Neural cell (in vitro differentiated cells): ENCODE measurements around the gene DIP2C. TPM values are rescaled to one million over a fixed set of nuclear protein-coding genes. Genes with fewer than 3 reads are reported as not detected.

Source experiments
- H2AFZ ChIP-seq: fragments of 200-600, 300-800 bp; sonication (generic), shearing (Covaris generic); 2 replicates; pipeline ENCODE4 v1.6.0; 2014; ENCODE audit warnings: low read depth, mild to moderate bottlenecking, antibody characterized with exemption, low read length, moderate library complexity
- H3F3A ChIP-seq: fragments of 200-600 bp; shearing (Covaris generic); 2 replicates; pipeline ENCODE4 v1.6.1; 2016; ENCODE audit warnings: mild to moderate bottlenecking, moderate library complexity, mixed read lengths, antibody characterized with exemption, low read length; ENCODE audit not compliant: insufficient read depth, poor library complexity, severe bottlenecking
- H3K27ac ChIP-seq: fragments of 200-600, 300-800 bp; sonication (generic), shearing (Covaris generic); 2 replicates; pipeline ENCODE4 v1.5.1; 2014; ENCODE audit warnings: mild to moderate bottlenecking, low read length, moderate library complexity
- H3K27me3 ChIP-seq: fragments of 300-800, 200-600 bp; sonication (generic), shearing (Covaris generic); 2 replicates; pipeline ENCODE4 v1.6.0; 2014; ENCODE audit warnings: mild to moderate bottlenecking, low read depth, low read length, moderate library complexity; ENCODE audit not compliant: insufficient read depth
- H3K36me3 ChIP-seq: fragments of 300-800, 200-600 bp; sonication (generic), shearing (Covaris generic); 2 replicates; pipeline ENCODE4 v1.5.1; 2014; ENCODE audit warnings: mild to moderate bottlenecking, antibody characterized with exemption, low read length, moderate library complexity; ENCODE audit not compliant: insufficient read depth
- H3K4me2 ChIP-seq: fragments of 300-800, 200-600 bp; sonication (generic), shearing (Covaris generic); 2 replicates; pipeline ENCODE4 v1.6.0; 2014; ENCODE audit warnings: mild to moderate bottlenecking, low read length
- H3K4me3 ChIP-seq: fragments of 300-800, 200-600 bp; sonication (generic), shearing (Covaris generic); 2 replicates; pipeline ENCODE4 v1.5.1; 2014; ENCODE audit warnings: mild to moderate bottlenecking, low read length, moderate library complexity
- H3K79me2 ChIP-seq: fragments of 200-600 bp; shearing (Covaris generic); replicated peaks from 2 replicates; pipeline ENCODE4 v1.6.0; 2014; ENCODE audit warnings: mild to moderate bottlenecking, low read length, moderate library complexity; ENCODE audit not compliant: insufficient read depth
- H3K9ac ChIP-seq: fragments of 300-800, 200-600 bp; sonication (generic), shearing (Covaris generic); 2 replicates; pipeline ENCODE4 v1.6.1; 2016; ENCODE audit warnings: mild to moderate bottlenecking, low read length, mixed read lengths
- H3K9me2 ChIP-seq: fragments of 200-600 bp; shearing (Covaris generic); 2 replicates; pipeline ENCODE4 v1.6.1; 2016; ENCODE audit warnings: mild to moderate bottlenecking, low read length, mixed read lengths; ENCODE audit not compliant: insufficient read depth
- H3K9me3 ChIP-seq: fragments of 200-600, 300-800 bp; sonication (generic), shearing (Covaris generic); 2 replicates; pipeline ENCODE4 v1.6.1; 2016; ENCODE audit warnings: mild to moderate bottlenecking, mixed run types, low read length, moderate library complexity, mixed read lengths
- H4K20me1 ChIP-seq: fragments of 200-600 bp; shearing (Covaris generic); 2 replicates; pipeline ENCODE4 v1.6.1; 2016; ENCODE audit warnings: mild to moderate bottlenecking, mixed run types; ENCODE audit not compliant: insufficient read depth
- EP300 ChIP-seq: fragments of 450-650 bp; conservative IDR thresholded peaks from 2 replicates; pipeline ENCODE4 v1.6.1; 2014; ENCODE audit warnings: antibody characterized with exemption, mild to moderate bottlenecking, moderate library complexity; ENCODE audit not compliant: poor library complexity, severe bottlenecking
- EZH2 ChIP-seq: fragments of 200-600, 300-800 bp; shearing (Covaris generic), sonication (generic); IDR thresholded peaks from 2 replicates; pipeline ENCODE4 v1.6.1; 2014; ENCODE audit warnings: antibody characterized with exemption, low read length, borderline replicate concordance, mild to moderate bottlenecking; ENCODE audit not compliant: insufficient read depth, poor library complexity, severe bottlenecking
- MXI1 ChIP-seq: fragments of 450-650 bp; conservative IDR thresholded peaks from 2 replicates; pipeline ENCODE4 v1.6.1; 2014; ENCODE audit warnings: antibody characterized with exemption, mild to moderate bottlenecking; ENCODE audit not compliant: poor library complexity, severe bottlenecking
- POLR2AphosphoS5 ChIP-seq: IDR thresholded peaks from 2 replicates; pipeline ENCODE4 v1.6.1; 2012
- RAD21 ChIP-seq: fragments of 450-650 bp; conservative IDR thresholded peaks from 2 replicates; pipeline ENCODE4 v1.6.1; 2014; ENCODE audit warnings: antibody characterized with exemption, mild to moderate bottlenecking, moderate library complexity
- SMC3 ChIP-seq: fragments of 450-650 bp; conservative IDR thresholded peaks from 2 replicates; pipeline ENCODE4 v1.6.1; 2014; ENCODE audit warnings: antibody characterized with exemption, mild to moderate bottlenecking, moderate library complexity; ENCODE audit not compliant: poor library complexity
- TAF1 ChIP-seq: IDR thresholded peaks from 2 replicates; pipeline ENCODE4 v1.6.1; 2012; ENCODE audit warnings: low read depth
- polyA plus RNA-seq: library from polyadenylated mRNA; depleted of rRNA; stranded (reverse); fragments of >200 nt; gene quantifications from 2 replicates; pipeline ENCODE4 v1.2.3, GENCODE V29; 2014
- TF ChIP-seq, protein P1 (sequence below): fragments of 450-650 bp; IDR thresholded peaks from 2 replicates; pipeline ENCODE4 v1.5.1; 2014; ENCODE audit warnings: antibody characterized with exemption, mild to moderate bottlenecking, moderate library complexity; ENCODE audit not compliant: poor library complexity, severe bottlenecking
- TF ChIP-seq, protein P2 (sequence below): IDR thresholded peaks from 2 replicates; pipeline ENCODE4 v1.6.1; 2012; ENCODE audit warnings: borderline replicate concordance

DIP2C gene
- polyA plus RNA-seq, 1 donor from 2014 or later, result 24.1 TPM

DNA sequence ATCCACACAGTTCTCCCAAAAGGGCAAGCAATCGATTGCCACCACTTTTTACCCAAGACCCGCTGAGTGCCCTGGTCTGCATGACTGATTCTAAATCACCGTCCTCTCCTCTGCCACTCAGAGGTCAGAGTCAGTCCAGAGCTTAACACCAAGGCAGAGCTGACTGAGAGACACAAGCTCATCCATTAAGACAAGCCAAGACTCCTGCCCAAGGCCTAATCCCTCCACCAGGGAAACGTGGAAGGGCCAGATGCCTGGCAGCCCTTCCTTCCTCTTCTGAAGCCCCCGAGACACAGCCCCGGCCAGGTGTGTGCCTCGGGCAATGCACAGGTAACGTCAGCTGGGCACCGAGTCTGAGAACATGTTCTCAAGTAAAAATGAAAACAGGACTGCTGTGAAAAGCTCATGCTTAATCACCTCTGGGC is 51.7 kb downstream of the DIP2C start:
- peaks cover 6% of the 10 kb centered on the region for H4K20me1 ChIP-seq

DNA sequence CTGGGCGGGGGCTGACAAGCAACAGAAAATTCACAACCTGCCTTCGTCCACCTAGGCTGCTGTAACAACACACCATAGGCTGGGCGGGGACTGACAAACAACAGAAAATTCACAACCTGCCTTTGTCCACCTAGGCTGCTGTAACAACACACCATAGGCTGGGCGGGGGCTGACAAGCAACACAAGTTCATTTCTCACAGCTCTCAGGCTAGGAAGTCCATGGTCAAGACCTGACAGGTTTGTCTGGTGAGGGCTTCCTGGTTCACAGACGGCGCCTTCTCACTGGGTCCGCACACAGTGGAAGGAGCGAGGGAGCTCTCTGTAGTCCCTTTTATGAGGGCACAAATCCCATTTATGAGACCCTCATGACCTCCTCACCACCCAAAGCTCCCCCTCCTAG is 52.2 kb downstream of the DIP2C start:
- TF ChIP-seq, protein P1, sequence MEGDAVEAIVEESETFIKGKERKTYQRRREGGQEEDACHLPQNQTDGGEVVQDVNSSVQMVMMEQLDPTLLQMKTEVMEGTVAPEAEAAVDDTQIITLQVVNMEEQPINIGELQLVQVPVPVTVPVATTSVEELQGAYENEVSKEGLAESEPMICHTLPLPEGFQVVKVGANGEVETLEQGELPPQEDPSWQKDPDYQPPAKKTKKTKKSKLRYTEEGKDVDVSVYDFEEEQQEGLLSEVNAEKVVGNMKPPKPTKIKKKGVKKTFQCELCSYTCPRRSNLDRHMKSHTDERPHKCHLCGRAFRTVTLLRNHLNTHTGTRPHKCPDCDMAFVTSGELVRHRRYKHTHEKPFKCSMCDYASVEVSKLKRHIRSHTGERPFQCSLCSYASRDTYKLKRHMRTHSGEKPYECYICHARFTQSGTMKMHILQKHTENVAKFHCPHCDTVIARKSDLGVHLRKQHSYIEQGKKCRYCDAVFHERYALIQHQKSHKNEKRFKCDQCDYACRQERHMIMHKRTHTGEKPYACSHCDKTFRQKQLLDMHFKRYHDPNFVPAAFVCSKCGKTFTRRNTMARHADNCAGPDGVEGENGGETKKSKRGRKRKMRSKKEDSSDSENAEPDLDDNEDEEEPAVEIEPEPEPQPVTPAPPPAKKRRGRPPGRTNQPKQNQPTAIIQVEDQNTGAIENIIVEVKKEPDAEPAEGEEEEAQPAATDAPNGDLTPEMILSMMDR, result no peak
- no peak for TF ChIP-seq RAD21
- TF ChIP-seq, protein P2, sequence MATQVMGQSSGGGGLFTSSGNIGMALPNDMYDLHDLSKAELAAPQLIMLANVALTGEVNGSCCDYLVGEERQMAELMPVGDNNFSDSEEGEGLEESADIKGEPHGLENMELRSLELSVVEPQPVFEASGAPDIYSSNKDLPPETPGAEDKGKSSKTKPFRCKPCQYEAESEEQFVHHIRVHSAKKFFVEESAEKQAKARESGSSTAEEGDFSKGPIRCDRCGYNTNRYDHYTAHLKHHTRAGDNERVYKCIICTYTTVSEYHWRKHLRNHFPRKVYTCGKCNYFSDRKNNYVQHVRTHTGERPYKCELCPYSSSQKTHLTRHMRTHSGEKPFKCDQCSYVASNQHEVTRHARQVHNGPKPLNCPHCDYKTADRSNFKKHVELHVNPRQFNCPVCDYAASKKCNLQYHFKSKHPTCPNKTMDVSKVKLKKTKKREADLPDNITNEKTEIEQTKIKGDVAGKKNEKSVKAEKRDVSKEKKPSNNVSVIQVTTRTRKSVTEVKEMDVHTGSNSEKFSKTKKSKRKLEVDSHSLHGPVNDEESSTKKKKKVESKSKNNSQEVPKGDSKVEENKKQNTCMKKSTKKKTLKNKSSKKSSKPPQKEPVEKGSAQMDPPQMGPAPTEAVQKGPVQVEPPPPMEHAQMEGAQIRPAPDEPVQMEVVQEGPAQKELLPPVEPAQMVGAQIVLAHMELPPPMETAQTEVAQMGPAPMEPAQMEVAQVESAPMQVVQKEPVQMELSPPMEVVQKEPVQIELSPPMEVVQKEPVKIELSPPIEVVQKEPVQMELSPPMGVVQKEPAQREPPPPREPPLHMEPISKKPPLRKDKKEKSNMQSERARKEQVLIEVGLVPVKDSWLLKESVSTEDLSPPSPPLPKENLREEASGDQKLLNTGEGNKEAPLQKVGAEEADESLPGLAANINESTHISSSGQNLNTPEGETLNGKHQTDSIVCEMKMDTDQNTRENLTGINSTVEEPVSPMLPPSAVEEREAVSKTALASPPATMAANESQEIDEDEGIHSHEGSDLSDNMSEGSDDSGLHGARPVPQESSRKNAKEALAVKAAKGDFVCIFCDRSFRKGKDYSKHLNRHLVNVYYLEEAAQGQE, result no peak
- TF ChIP-seq MXI1, result no peak
- no peak for TF ChIP-seq TAF1
- TF ChIP-seq SMC3, result no peak
- TF ChIP-seq EZH2, result no peak
- no peak for TF ChIP-seq POLR2AphosphoS5
- H3K4me2 ChIP-seq, result no peak overlapping the region
- no peaks in the 10 kb centered on the region for H3K9me2 ChIP-seq
- peaks cover 81% of the 10 kb centered on the region for H3K79me2 ChIP-seq
- H3K27me3 ChIP-seq, result no peaks in the 10 kb centered on the region
- H2AFZ ChIP-seq, result no peak overlapping the region
- H3K9ac ChIP-seq, result no peak overlapping the region
- no peaks in the 10 kb centered on the region for H3F3A ChIP-seq
- no peaks in the 10 kb centered on the region for H3K9me3 ChIP-seq
- no peak overlapping the region for H3K27ac ChIP-seq
- no peaks in the 10 kb centered on the region for H3K36me3 ChIP-seq
- H4K20me1 ChIP-seq, result peaks cover 6% of the 10 kb centered on the region
- H3K4me3 ChIP-seq, result no peak overlapping the region

More for the DNA sequence above, 51.7 kb downstream of the DIP2C start:
- Histone ChIP-seq H3K9ac (no peak overlapping the region), H3K27ac (no peak overlapping the region), H3K27me3 (no peaks in the 10 kb centered on the region), H3K9me2 (no peaks in the 10 kb centered on the region), H3K4me3 (no peak overlapping the region), H3K36me3 (no peaks in the 10 kb centered on the region), H3K4me2 (no peak overlapping the region), H3K79me2 (peaks cover 87% of the 10 kb centered on the region), H2AFZ (no peak overlapping the region), H3K9me3 (no peaks in the 10 kb centered on the region), H3F3A (no peaks in the 10 kb centered on the region)
- TF ChIP-seq SMC3 (no peak), MXI1 (no peak), RAD21 (no peak), EP300 (no peak)
- TF ChIP-seq, protein P2, result no peak
